ENCODE data around the gene MBNL2. TPM values are rescaled to one million over a fixed set of nuclear protein-coding genes. Genes with fewer than 3 reads are reported as not detected.

Gene MBNL2
- total RNA-seq, 2 experiments from 2014 or later = 2.7 to 7.4 TPM

- no peaks in the 10 kb centered on the region for H4K20me1 ChIP-seq (ENCODE audit: insufficient read depth, low read length)
- ChIA-PET CTCF (ENCODE audit: unreplicated experiment) (no interaction called here), POLR2A (no interaction called here)
- intact Hi-C loops (cut with micrococcal nuclease; ENCODE audit: unreplicated experiment) = no loop called here
- no peak for DNase-seq (ENCODE audit: low spot score)
- H3K9me3 ChIP-seq (ENCODE audit: low read length) = no peaks in the 10 kb centered on the region
- no peaks in the 10 kb centered on the region for H3K79me2 ChIP-seq (ENCODE audit: insufficient read depth, low read depth, low read length)
- no peak for TF ChIP-seq CTCF (conservative IDR thresholded peaks at IDR 0.05; ENCODE audit: low read length)
- no peak for TF ChIP-seq EZH2phosphoT487 (IDR thresholded peaks at IDR 0.05; ENCODE audit: borderline replicate concordance, low read depth, low read length)
- no peak overlapping the region for H2AFZ ChIP-seq (ENCODE audit: low read length)
- no peaks in the 10 kb centered on the region for H3K4me1 ChIP-seq (ENCODE audit: insufficient read depth, low read length, poor library complexity, severe bottlenecking)
- H3K27ac ChIP-seq (ENCODE audit: low read depth, low read length, poor library complexity, severe bottlenecking) = no peak overlapping the region
- BruUV-seq (replicated peaks) = no TSS peak
- H3K4me2 ChIP-seq (ENCODE audit: low read length) = no peak overlapping the region
- H3K9me2 ChIP-seq (ENCODE audit: insufficient read depth, low read length) = no peaks in the 10 kb centered on the region
- H3K36me3 ChIP-seq (ENCODE audit: insufficient read depth, low read length) = no peaks in the 10 kb centered on the region
- no peak overlapping the region for H3K4me3 ChIP-seq (ENCODE audit: low read depth, low read length, poor library complexity, severe bottlenecking)
Measured at GRCh38 chr13:97371486-97372109, 149.5 kb downstream of the MBNL2 start.

GRCh38 chr13:97372936-97373335 lies 150.8 kb downstream of the MBNL2 start:
- BruUV-seq (replicated peaks) = no TSS peak
- H3K4me2 ChIP-seq (ENCODE audit: low read length) = no peak overlapping the region
- no peak for DNase-seq (ENCODE audit: low spot score)
- no peaks in the 10 kb centered on the region for H4K20me1 ChIP-seq (ENCODE audit: insufficient read depth, low read length)
- H2AFZ ChIP-seq (ENCODE audit: low read length) = no peak overlapping the region
- no peaks in the 10 kb centered on the region for H3K79me2 ChIP-seq (ENCODE audit: insufficient read depth, low read depth, low read length)
- no peaks in the 10 kb centered on the region for H3K9me2 ChIP-seq (ENCODE audit: insufficient read depth, low read length)
- H3K27ac ChIP-seq (ENCODE audit: low read depth, low read length, poor library complexity, severe bottlenecking) = no peak overlapping the region
- POLR2A ChIA-PET = interaction anchor here (0.6 kb wide), 1 partner anchor 39 kb away, joined by 3 read pairs; no protein-coding TSS in a partner anchor
- H3K4me3 ChIP-seq (ENCODE audit: low read depth, low read length, poor library complexity, severe bottlenecking) = no peak overlapping the region
- CTCF ChIA-PET (ENCODE audit: unreplicated experiment) = no interaction called here
- intact Hi-C loops (cut with micrococcal nuclease; ENCODE audit: unreplicated experiment) = no loop called here
- no peaks in the 10 kb centered on the region for H3K4me1 ChIP-seq (ENCODE audit: insufficient read depth, low read length, poor library complexity, severe bottlenecking)
- no peaks in the 10 kb centered on the region for H3K36me3 ChIP-seq (ENCODE audit: insufficient read depth, low read length)
- TF ChIP-seq CTCF (conservative IDR thresholded peaks at IDR 0.05; ENCODE audit: low read length) (no peak), EZH2phosphoT487 (IDR thresholded peaks at IDR 0.05; ENCODE audit: borderline replicate concordance, low read depth, low read length) (no peak)
- no peaks in the 10 kb centered on the region for H3K9me3 ChIP-seq (ENCODE audit: low read length)

- ChIA-PET CTCF (ENCODE audit: unreplicated experiment) (no interaction called here), POLR2A (no interaction called here)
- intact Hi-C loops (cut with micrococcal nuclease; ENCODE audit: unreplicated experiment) = no loop called here
- no peaks in the 10 kb centered on the region for H3K9me3 ChIP-seq (ENCODE audit: low read length)
- TF ChIP-seq EZH2phosphoT487 (IDR thresholded peaks at IDR 0.05; ENCODE audit: borderline replicate concordance, low read depth, low read length) (no peak), CTCF (conservative IDR thresholded peaks at IDR 0.05; ENCODE audit: low read length) (no peak)
- no peak overlapping the region for H3K4me2 ChIP-seq (ENCODE audit: low read length)
- H3K79me2 ChIP-seq (ENCODE audit: insufficient read depth, low read depth, low read length) = no peaks in the 10 kb centered on the region
- H2AFZ ChIP-seq (ENCODE audit: low read length) = no peak overlapping the region
- H3K36me3 ChIP-seq (ENCODE audit: insufficient read depth, low read length) = no peaks in the 10 kb centered on the region
- H3K27ac ChIP-seq (ENCODE audit: low read depth, low read length, poor library complexity, severe bottlenecking) = no peak overlapping the region
- no TSS peak for BruUV-seq (replicated peaks)
- no peaks in the 10 kb centered on the region for H3K4me1 ChIP-seq (ENCODE audit: insufficient read depth, low read length, poor library complexity, severe bottlenecking)
- no peaks in the 10 kb centered on the region for H4K20me1 ChIP-seq (ENCODE audit: insufficient read depth, low read length)
- no peaks in the 10 kb centered on the region for H3K9me2 ChIP-seq (ENCODE audit: insufficient read depth, low read length)
- DNase-seq (ENCODE audit: low spot score) = no peak
- no peak overlapping the region for H3K4me3 ChIP-seq (ENCODE audit: low read depth, low read length, poor library complexity, severe bottlenecking)
Measured at GRCh38 chr13:97373787-97374186, 151.7 kb downstream of the MBNL2 start.

All from OCI-LY7 (cell line).